ENCODE data around the gene SMPD3.

DNA sequence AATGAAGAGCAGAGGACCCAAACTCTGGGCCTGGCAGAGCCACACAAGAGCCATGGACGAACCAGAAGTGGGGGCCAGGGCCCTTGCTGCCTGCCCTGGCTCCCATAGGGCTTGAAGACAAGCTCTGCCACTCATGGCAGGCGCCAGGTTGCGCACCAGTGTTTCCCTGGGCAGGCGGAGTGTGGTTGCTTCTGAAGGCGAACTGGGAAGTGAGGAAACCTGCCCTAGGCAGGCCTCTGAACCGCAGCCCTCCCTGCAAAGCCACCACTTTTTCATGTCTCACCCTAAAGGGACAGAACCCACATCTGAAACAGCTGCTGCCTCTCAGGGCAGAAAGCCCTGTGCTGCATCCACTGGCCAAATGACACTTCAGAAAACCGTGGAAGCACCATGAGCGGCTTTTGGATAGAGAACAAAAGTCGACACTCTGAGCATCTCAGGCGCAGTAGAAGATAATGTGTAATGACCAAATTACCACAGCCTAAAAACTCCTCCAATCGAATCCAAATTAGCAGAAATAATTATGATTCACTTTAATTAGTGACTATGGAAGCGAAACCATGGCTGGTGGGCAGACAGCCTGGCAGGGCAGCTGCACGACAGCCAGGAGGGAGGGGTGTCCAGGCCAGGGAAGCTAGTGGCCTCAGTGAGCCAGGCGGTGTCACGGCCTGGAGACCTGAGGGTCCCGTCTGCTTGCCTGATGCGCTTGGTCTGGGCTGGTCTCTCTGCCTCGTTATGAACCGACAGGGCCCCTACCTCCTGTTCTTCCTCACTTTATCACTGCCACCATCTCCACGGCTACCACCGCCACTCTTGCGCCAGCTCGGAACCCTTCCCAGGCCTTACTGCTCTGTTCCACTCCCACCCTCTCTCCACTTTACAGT is 78.4 kb downstream of the SMPD3 start:
- no peak for TF ChIP-seq POLR2AphosphoS5 (IDR thresholded peaks at IDR 0.05; ENCODE audit: low read depth)
- TF ChIP-seq, protein P1, sequence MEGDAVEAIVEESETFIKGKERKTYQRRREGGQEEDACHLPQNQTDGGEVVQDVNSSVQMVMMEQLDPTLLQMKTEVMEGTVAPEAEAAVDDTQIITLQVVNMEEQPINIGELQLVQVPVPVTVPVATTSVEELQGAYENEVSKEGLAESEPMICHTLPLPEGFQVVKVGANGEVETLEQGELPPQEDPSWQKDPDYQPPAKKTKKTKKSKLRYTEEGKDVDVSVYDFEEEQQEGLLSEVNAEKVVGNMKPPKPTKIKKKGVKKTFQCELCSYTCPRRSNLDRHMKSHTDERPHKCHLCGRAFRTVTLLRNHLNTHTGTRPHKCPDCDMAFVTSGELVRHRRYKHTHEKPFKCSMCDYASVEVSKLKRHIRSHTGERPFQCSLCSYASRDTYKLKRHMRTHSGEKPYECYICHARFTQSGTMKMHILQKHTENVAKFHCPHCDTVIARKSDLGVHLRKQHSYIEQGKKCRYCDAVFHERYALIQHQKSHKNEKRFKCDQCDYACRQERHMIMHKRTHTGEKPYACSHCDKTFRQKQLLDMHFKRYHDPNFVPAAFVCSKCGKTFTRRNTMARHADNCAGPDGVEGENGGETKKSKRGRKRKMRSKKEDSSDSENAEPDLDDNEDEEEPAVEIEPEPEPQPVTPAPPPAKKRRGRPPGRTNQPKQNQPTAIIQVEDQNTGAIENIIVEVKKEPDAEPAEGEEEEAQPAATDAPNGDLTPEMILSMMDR (conservative IDR thresholded peaks at IDR 0.05; ENCODE audit: low read depth in 2 of 2), result no peak
- TF ChIP-seq ZNF114 (CRISPR knock-in tag; IDR thresholded peaks at IDR 0.05), result no peak
- TF ChIP-seq EZH2 (IDR thresholded peaks at IDR 0.05; ENCODE audit: low read depth, unreplicated experiment), result no peak
- no peak for TF ChIP-seq JUNB (IDR thresholded peaks at IDR 0.05; ENCODE audit: unreplicated experiment)
- TF ChIP-seq, protein P2, sequence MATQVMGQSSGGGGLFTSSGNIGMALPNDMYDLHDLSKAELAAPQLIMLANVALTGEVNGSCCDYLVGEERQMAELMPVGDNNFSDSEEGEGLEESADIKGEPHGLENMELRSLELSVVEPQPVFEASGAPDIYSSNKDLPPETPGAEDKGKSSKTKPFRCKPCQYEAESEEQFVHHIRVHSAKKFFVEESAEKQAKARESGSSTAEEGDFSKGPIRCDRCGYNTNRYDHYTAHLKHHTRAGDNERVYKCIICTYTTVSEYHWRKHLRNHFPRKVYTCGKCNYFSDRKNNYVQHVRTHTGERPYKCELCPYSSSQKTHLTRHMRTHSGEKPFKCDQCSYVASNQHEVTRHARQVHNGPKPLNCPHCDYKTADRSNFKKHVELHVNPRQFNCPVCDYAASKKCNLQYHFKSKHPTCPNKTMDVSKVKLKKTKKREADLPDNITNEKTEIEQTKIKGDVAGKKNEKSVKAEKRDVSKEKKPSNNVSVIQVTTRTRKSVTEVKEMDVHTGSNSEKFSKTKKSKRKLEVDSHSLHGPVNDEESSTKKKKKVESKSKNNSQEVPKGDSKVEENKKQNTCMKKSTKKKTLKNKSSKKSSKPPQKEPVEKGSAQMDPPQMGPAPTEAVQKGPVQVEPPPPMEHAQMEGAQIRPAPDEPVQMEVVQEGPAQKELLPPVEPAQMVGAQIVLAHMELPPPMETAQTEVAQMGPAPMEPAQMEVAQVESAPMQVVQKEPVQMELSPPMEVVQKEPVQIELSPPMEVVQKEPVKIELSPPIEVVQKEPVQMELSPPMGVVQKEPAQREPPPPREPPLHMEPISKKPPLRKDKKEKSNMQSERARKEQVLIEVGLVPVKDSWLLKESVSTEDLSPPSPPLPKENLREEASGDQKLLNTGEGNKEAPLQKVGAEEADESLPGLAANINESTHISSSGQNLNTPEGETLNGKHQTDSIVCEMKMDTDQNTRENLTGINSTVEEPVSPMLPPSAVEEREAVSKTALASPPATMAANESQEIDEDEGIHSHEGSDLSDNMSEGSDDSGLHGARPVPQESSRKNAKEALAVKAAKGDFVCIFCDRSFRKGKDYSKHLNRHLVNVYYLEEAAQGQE (IDR thresholded peaks at IDR 0.05; ENCODE audit: unreplicated experiment), result no peak
- TF ChIP-seq, protein P3, sequence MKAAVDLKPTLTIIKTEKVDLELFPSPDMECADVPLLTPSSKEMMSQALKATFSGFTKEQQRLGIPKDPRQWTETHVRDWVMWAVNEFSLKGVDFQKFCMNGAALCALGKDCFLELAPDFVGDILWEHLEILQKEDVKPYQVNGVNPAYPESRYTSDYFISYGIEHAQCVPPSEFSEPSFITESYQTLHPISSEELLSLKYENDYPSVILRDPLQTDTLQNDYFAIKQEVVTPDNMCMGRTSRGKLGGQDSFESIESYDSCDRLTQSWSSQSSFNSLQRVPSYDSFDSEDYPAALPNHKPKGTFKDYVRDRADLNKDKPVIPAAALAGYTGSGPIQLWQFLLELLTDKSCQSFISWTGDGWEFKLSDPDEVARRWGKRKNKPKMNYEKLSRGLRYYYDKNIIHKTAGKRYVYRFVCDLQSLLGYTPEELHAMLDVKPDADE (IDR thresholded peaks at IDR 0.05), result no peak
- no peak for TF ChIP-seq EZH2phosphoT487 (IDR thresholded peaks at IDR 0.05; ENCODE audit: unreplicated experiment)
- no peak for TF ChIP-seq ZNF331 (CRISPR knock-in tag; IDR thresholded peaks at IDR 0.05; ENCODE audit: low read depth)
